Kidney epithelial cell (primary cell): Measurements from ENCODE around the gene SLC51B. TPM values are rescaled to one million over a fixed set of nuclear protein-coding genes. Genes with fewer than 3 reads are reported as not detected.

ENCODE experiments used
- DNase-seq: peaks from one replicate; pipeline ENCODE4 v3.0.0-alpha.2; 2010; ENCODE audit warnings: low read depth
- H3K27me3 ChIP-seq: 2 replicates; pipeline ENCODE4 v1.6.0; 2011; ENCODE audit warnings: low read length; ENCODE audit not compliant: control insufficient read depth, insufficient read depth
- H3K36me3 ChIP-seq: 2 replicates; pipeline ENCODE4 v1.5.1; 2011; ENCODE audit warnings: low read length; ENCODE audit not compliant: control insufficient read depth, insufficient read depth
- H3K4me3 ChIP-seq: 2 replicates; pipeline ENCODE4 v1.5.1; 2011; ENCODE audit warnings: low read depth, mild to moderate bottlenecking, control low read depth, low read length
- total RNA-seq: library from RNA; depleted of rRNA; stranded (reverse); fragments of >200 nt; gene quantifications from 2 replicates; pipeline ENCODE4 v1.2.3, GENCODE V29; 2015
- TF ChIP-seq, protein P1 (sequence below): IDR thresholded peaks from 2 replicates; pipeline ENCODE4 v1.5.1; 2011; ENCODE audit warnings: mild to moderate bottlenecking, moderate library complexity, low read length, control low read depth, inconsistent platforms; ENCODE audit not compliant: insufficient read depth, poor library complexity, severe bottlenecking

The SLC51B gene
- total RNA-seq, 1 donor from 2014 or later, result not detected

DNA sequence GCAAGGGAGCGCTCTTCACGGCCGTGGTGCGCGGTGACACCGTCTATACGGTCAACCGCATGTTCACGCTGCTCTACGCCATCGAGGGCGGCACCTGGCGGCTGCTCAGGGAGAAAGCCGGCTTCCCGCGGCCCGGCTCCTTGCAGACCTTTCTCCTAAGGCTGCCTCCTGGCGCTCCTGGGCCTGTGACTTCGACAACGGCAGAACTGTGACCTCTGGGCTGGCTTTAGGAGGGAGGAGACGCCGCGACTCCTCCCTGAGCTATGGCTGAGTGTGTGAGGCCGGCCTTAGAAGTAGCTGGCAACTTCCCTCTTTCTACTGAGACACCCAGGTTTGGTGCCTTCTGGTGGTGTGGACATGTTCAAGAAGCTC is 32.8 kb downstream of the SLC51B start:
- no peaks in the 10 kb centered on the region for H3K36me3 ChIP-seq
- TF ChIP-seq, protein P1, sequence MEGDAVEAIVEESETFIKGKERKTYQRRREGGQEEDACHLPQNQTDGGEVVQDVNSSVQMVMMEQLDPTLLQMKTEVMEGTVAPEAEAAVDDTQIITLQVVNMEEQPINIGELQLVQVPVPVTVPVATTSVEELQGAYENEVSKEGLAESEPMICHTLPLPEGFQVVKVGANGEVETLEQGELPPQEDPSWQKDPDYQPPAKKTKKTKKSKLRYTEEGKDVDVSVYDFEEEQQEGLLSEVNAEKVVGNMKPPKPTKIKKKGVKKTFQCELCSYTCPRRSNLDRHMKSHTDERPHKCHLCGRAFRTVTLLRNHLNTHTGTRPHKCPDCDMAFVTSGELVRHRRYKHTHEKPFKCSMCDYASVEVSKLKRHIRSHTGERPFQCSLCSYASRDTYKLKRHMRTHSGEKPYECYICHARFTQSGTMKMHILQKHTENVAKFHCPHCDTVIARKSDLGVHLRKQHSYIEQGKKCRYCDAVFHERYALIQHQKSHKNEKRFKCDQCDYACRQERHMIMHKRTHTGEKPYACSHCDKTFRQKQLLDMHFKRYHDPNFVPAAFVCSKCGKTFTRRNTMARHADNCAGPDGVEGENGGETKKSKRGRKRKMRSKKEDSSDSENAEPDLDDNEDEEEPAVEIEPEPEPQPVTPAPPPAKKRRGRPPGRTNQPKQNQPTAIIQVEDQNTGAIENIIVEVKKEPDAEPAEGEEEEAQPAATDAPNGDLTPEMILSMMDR, result peak; percentile 85
- H3K4me3 ChIP-seq, result no peak overlapping the region
- H3K27me3 ChIP-seq, result peaks cover 41% of the 10 kb centered on the region
- DNase-seq, result no peak

DNA sequence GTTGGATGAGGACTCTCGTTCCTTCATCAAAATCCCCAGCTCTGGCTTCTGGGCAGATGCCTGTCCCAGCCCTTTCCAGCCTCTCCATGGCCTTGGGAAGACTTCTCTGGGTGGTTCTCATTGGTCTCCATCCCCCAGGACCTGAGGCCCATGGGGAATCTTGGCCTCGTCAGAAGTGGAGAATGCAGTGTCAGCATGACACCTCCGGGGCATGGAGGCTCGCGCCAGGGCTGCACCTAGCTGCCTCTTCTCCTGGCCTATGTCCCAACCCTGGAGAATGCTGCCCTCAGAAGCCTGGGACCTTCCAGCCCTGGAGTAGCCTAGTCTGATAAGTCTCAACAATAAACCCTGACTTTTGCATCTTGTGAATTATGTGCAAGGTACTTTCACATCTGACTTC is 34.4 kb downstream of the SLC51B start:
- DNase-seq, result no peak
- H3K36me3 ChIP-seq, result no peaks in the 10 kb centered on the region
- TF ChIP-seq, protein P1, result no peak
- H3K4me3 ChIP-seq, result no peak overlapping the region
- peaks cover 53% of the 10 kb centered on the region for H3K27me3 ChIP-seq

DNA sequence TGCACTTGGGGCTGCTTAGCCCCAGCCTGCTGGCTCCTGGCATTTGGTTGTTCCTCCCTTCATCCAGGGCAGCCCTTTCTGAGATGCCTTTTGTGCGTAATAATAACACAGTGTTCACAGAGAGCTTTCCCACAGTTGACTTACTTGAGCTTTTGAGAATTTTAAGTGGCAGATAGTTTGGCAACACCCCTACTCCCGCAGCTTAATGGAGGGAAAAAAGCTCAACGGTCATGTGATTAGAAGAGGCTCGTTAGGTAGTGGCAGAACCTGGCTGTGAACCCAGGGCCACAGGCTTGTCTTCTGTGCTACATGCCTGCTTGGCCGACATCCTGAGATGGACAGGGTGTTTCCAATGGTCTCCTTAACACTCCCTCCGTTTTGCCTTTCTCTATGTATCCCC is 36.1 kb downstream of the SLC51B start:
- no peak for DNase-seq
- Histone ChIP-seq H3K27me3 (peaks cover 67% of the 10 kb centered on the region), H3K36me3 (no peaks in the 10 kb centered on the region), H3K4me3 (no peak overlapping the region)
- TF ChIP-seq, protein P1, result no peak

DNA sequence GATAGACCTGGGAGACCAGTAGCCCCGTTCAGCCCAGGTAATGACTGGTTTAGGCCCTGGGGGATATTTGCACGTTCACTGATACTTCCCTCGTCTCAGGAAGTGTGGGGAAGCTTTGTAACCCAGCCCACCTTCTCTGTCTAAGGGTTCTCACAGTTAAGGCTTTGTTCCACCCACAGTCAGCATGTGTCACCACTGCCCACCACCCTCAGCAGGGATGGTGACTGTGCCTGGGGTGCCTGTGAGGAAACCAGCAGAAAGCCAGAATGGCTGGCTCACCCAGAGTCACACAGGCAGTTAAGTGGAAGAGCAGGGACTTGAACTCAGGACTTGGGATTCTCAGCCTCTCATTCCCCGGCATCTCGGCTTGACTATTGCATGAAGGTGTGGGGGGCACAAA is 36.6 kb downstream of the SLC51B start:
- no peak for DNase-seq
- no peak overlapping the region for H3K4me3 ChIP-seq
- H3K27me3 ChIP-seq, result peaks cover 64% of the 10 kb centered on the region
- TF ChIP-seq, protein P1, result no peak
- no peaks in the 10 kb centered on the region for H3K36me3 ChIP-seq

DNA sequence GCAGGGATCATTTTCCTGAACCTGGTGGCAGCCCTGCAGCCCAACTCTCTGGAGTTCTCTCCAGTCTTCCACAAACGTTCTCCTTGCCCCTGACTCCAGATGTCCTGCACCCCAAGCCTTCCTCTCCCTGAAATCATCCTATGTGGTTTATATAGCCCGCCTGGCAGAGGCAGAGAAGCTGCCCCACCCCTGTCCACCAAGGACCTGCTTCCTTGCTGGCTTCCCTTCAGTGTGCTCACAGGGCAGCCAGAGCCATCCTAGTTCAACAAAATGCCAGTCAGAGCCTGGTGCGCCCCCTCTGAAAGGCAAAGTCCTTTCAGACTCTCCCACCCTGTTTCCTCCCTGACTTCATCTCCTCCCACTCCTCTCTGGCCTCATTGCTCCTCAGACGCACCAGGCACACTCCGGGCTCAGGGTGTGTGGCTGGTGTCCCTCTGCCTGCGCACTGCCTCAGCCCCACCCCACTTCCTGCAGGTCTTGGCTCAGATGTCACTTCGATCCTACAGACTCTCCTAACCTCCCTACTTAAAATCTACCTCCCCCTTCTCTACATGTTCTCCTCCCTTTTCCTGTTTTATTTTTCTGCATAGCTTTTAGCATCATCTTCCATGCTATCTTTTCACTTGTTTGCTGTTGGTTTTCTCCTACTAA is 37.2 kb downstream of the SLC51B start:
- Histone ChIP-seq H3K36me3 (no peaks in the 10 kb centered on the region), H3K27me3 (peaks cover 57% of the 10 kb centered on the region), H3K4me3 (no peak overlapping the region)
- no peak for DNase-seq
- TF ChIP-seq, protein P1, result no peak

DNA sequence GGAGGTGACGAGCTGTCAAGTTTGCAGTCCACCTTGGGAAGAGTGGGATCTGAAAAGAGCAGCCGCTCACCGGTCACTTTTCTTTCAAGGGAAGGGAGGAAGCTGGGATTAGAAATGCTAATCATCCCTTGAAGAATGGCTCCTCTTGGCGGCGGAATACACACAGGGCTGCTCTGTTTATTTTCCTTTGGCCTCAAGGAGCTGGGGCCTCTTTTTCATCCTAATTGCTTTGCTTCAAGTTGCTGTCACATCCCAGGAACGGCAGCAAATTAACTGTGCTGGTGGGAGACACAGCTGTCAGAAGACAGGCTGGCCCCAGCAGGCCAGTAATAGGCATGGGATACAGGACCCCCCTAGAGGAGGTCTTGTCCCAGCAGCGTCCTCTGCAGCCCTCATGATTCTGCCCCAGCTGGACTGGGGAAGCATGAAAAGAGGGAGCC is 38.1 kb downstream of the SLC51B start:
- Histone ChIP-seq H3K4me3 (no peak overlapping the region), H3K27me3 (peaks cover 49% of the 10 kb centered on the region), H3K36me3 (no peaks in the 10 kb centered on the region)
- DNase-seq, result no peak
- TF ChIP-seq, protein P1, result peak; percentile 47
